Kidney epithelial cell (primary cell): ENCODE results near the gene RPL5. TPM values are rescaled to one million over a fixed set of nuclear protein-coding genes. Genes with fewer than 3 reads are reported as not detected.

Experiments
- DNase-seq: peaks from one replicate; pipeline ENCODE4 v3.0.0-alpha.2; 2010; ENCODE audit warnings: low read depth
- H3K27me3 ChIP-seq: 2 replicates; pipeline ENCODE4 v1.6.0; 2011; ENCODE audit warnings: low read length; ENCODE audit not compliant: control insufficient read depth, insufficient read depth
- H3K36me3 ChIP-seq: 2 replicates; pipeline ENCODE4 v1.5.1; 2011; ENCODE audit warnings: low read length; ENCODE audit not compliant: control insufficient read depth, insufficient read depth
- H3K4me3 ChIP-seq: 2 replicates; pipeline ENCODE4 v1.5.1; 2011; ENCODE audit warnings: low read depth, mild to moderate bottlenecking, control low read depth, low read length
- CTCF ChIP-seq: IDR thresholded peaks from 2 replicates; pipeline ENCODE4 v1.5.1; 2011; ENCODE audit warnings: mild to moderate bottlenecking, moderate library complexity, low read length, control low read depth, inconsistent platforms; ENCODE audit not compliant: insufficient read depth, poor library complexity, severe bottlenecking
- total RNA-seq: library from RNA; depleted of rRNA; stranded (reverse); fragments of >200 nt; gene quantifications from 2 replicates; pipeline ENCODE4 v1.2.3, GENCODE V29; 2015

Gene RPL5
- total RNA-seq, 1 donor from 2014 or later, result 2,606 TPM

GRCh38 chr1:92862605-92863004 lies 30.8 kb downstream of the RPL5 start:
- Histone ChIP-seq H3K4me3 (no peak overlapping the region), H3K36me3 (no peaks in the 10 kb centered on the region), H3K27me3 (no peaks in the 10 kb centered on the region)
- no peak for DNase-seq
- no peak for TF ChIP-seq CTCF

- Histone ChIP-seq H3K27me3 (no peaks in the 10 kb centered on the region), H3K4me3 (no peak overlapping the region), H3K36me3 (no peaks in the 10 kb centered on the region)
- no peak for DNase-seq
- TF ChIP-seq CTCF, result no peak
Observed at GRCh38 chr1:92864131-92864530, 32.3 kb downstream of the RPL5 start.

GRCh38 chr1:92870591-92870990 lies 38.8 kb downstream of the RPL5 start:
- no peak overlapping the region for H3K4me3 ChIP-seq
- TF ChIP-seq CTCF, result no peak
- DNase-seq, result no peak
- H3K36me3 ChIP-seq, result no peaks in the 10 kb centered on the region
- no peaks in the 10 kb centered on the region for H3K27me3 ChIP-seq

GRCh38 chr1:92872719-92873118 lies 40.9 kb downstream of the RPL5 start:
- no peak for TF ChIP-seq CTCF

GRCh38 chr1:92874987-92875386 lies 43.1 kb downstream of the RPL5 start:
- Histone ChIP-seq H3K27me3 (no peaks in the 10 kb centered on the region), H3K36me3 (no peaks in the 10 kb centered on the region), H3K4me3 (no peak overlapping the region)
- no peak for DNase-seq
- TF ChIP-seq CTCF, result no peak

More at GRCh38 chr1:92872719-92873118, 40.9 kb downstream of the RPL5 start:
- H3K36me3 ChIP-seq, result no peaks in the 10 kb centered on the region
- no peaks in the 10 kb centered on the region for H3K27me3 ChIP-seq
- no peak overlapping the region for H3K4me3 ChIP-seq
- no peak for DNase-seq

DNA sequence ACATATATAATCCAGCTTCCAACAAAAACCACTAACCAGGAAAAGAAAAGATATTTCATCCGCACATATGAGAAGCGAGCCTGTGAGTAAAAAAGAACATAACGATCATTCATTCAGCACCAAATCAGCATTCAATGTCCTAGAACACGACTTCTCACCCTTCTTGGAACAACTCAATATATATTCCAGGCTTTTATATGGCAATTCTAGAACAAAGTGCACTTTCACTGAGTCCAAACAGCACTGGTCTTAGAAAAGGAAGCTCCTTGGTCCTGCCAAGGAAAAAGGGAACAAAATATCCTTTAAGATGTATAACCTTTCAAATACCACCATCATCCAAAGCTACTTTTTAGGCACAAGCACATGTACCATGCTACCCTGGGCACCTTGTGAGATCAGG lies 44.5 kb downstream of the RPL5 start:
- H3K36me3 ChIP-seq, result no peaks in the 10 kb centered on the region
- no peak overlapping the region for H3K4me3 ChIP-seq
- TF ChIP-seq CTCF, result no peak
- no peak for DNase-seq
- no peaks in the 10 kb centered on the region for H3K27me3 ChIP-seq
